Upper lobe of left lung (tissue), 6 donors: ENCODE results near the gene AHDC1. TPM values are rescaled to one million over a fixed set of nuclear protein-coding genes. Genes with fewer than 3 reads are reported as not detected.

ENCODE experiments used
- ATAC-seq, 2 donors: fragments of 200-7000 bp; cut with Tn5 transposase; one replicate each; pipeline ENCODE4 v1.9.1; 2022; ENCODE audit warnings: mild to moderate bottlenecking in 2 of 2, moderate library complexity in 2 of 2; ENCODE audit not compliant: low FRiP score in 2 of 2
- DNase-seq, 2 donors: peaks; one replicate each; pipeline ENCODE4 v3.0.0-alpha.2; 2019 to 2020
- H3K27ac ChIP-seq, 4 donors: fragments of 200-600 bp; sonication (generic); one replicate each; pipeline ENCODE4 v1.5.1; 2016 to 2019
- H3K27me3 ChIP-seq, 4 donors: fragments of 200-600 bp; sonication (generic); one replicate each; pipeline ENCODE4 v1.5.1; 2017 to 2019
- H3K36me3 ChIP-seq, 4 donors: fragments of 200-600 bp; sonication (generic); one replicate each; pipeline ENCODE4 v1.5.1; 2016 to 2019
- H3K4me1 ChIP-seq, 4 donors: fragments of 200-600 bp; sonication (generic); one replicate each; pipeline ENCODE4 v1.5.1; 2018 to 2019
- H3K4me3 ChIP-seq, 4 donors: fragments of 200-600 bp; sonication (generic); one replicate each; pipeline ENCODE4 v1.5.1; 2017 to 2019; ENCODE audit warnings: mild to moderate bottlenecking in 2 of 4, moderate library complexity in 1 of 4
- H3K9me3 ChIP-seq, 4 donors: fragments of 200-600 bp; sonication (generic); one replicate each; pipeline ENCODE4 v1.5.1; 2018 to 2019
- CTCF ChIP-seq, 6 experiments: fragments of 450-650 bp in 4 of 6; fragments of 200-600 bp in 2 of 6; sonication (generic) in 2 of 6; IDR thresholded peaks; one replicate each; pipeline ENCODE4 v1.5.1; 2016 to 2019; ENCODE audit warnings: antibody characterized with exemption in 6 of 6
- EP300 ChIP-seq, 4 donors: sonication (generic); formaldehyde crosslinking; IDR thresholded peaks; one replicate each; pipeline ENCODE4 v1.5.1; 2017; ENCODE audit warnings: antibody characterized with exemption in 4 of 4, control low read depth in 2 of 4
- POLR2A ChIP-seq, 4 donors: fragments of 450-650 bp; IDR thresholded peaks; one replicate each; pipeline ENCODE4 v1.5.1; 2016 to 2017; ENCODE audit warnings: antibody characterized with exemption in 4 of 4, mild to moderate bottlenecking in 2 of 4
- POLR2AphosphoS5 ChIP-seq, 2 donors: sonication (generic); formaldehyde crosslinking; IDR thresholded peaks; one replicate each; pipeline ENCODE4 v1.5.1; 2017; ENCODE audit warnings: antibody characterized with exemption in 2 of 2
- WGBS, 2 donors: methylation state at CpG; one replicate each; pipeline ENCODE4 v1.1.5; 2017 to 2018; 5-methylcytosine and 5-hydroxymethylcytosine counted together
- total RNA-seq, 6 donors: library from RNA; depleted of rRNA in 4 of 6; stranded (reverse); fragments of >200 nt in 4 of 6; gene quantifications; one replicate each; pipeline versions ENCODE4 v1.1.0 to v1.2.1, GENCODE V29; 2016 to 2021
- donor health status: DM: no; HTN: no; CAD: no; lungs with moderate emphysema.
- donor health status: DM: no; HTN: yes; CAD: no; lungs with severe emphysema.

The AHDC1 gene
- total RNA-seq, 6 donors from 2014 or later = 10.8 to 43.4 (median 26.2) TPM

DNA sequence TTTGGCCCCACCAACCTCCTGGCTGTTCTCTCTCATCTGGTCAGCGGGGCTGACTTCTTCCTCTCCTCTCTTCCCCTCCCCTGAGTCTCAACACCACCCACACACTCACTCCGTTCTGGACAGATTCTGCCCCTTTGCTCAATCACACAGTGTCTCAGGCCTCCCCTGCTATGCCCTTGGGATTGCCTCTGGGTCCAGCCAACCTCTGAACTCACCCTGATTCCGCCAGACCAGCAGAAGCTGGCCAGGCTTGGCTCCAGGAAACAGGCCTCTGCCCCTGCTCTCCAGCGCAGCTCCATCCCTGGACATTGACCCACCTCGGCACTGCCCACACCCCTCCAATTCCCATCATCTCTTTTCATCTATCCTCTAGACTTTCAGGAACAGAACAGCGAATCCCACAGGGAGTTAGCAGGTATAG is 22.1 kb downstream of the AHDC1 start:
- H3K36me3 ChIP-seq = no peaks in the 10 kb centered on the region
- WGBS, 2 donors = 74 to 80% methylated on average over 6 of the region's 6 CpGs
- H3K27ac ChIP-seq = peak overlapping the region in 3 of 4 donors; percentile 45 to 68 (median 49)
- ATAC-seq (peak in 1 of 2 donors; percentile 56), DNase-seq (no peak)
- H3K9me3 ChIP-seq = no peaks in the 10 kb centered on the region
- peaks cover 11 to 17% (median 13%) of the 10 kb centered on the region in 4 donors for H3K4me1 ChIP-seq
- no peaks in the 10 kb centered on the region for H3K27me3 ChIP-seq
- no peak for TF ChIP-seq CTCF (IDR thresholded peaks at IDR 0.05)
- peak in 1 of 2 donors; percentile 27 for TF ChIP-seq POLR2AphosphoS5 (IDR thresholded peaks at IDR 0.05)
- no peak overlapping the region for H3K4me3 ChIP-seq

DNA sequence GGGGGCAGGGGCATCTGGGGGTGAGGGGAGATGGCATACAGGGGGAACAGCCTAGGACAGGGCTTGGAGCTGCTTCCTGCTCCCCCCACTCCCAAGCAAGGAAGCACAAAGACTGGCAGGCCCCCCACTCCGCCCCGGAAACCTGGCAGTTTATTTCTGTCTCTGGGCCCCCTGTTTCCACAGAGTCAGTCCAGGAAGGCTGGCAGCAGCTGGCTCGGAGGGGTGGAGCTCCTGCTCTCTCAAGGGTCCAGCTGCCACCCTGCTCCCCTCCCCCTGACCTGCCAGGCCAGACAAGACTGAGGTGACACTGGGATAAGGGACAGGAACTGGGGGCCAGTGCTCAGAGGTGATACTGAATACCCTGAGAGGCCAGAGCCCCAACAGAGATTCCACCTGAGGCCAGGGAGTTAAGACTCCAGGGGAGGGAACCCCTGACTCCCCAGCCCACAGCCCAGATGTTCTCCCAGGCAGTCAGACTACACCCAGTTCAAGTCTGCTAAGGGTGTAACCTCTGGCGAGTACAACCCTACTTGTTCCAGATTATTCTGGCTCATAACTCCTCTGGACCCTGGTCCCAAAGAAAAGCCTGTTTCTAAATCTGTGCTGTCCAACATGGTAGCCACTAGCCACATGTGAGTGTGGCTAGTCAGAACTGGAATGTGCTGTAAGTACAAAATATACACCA is 26.3 kb downstream of the AHDC1 start:
- H3K27me3 ChIP-seq = no peaks in the 10 kb centered on the region
- no peaks in the 10 kb centered on the region for H3K36me3 ChIP-seq
- no peak overlapping the region for H3K4me3 ChIP-seq
- ATAC-seq (peak in 1 of 2 donors; percentile 25), DNase-seq (no peak)
- peaks cover 44 to 56% (median 50%) of the 10 kb centered on the region in 4 donors for H3K4me1 ChIP-seq
- no peaks in the 10 kb centered on the region for H3K9me3 ChIP-seq
- 25 to 30% methylated on average over 2 to 4 of the region's 4 CpGs for WGBS, 2 donors
- TF ChIP-seq CTCF (IDR thresholded peaks at IDR 0.05) = no peak
- TF ChIP-seq POLR2AphosphoS5 (IDR thresholded peaks at IDR 0.05) = peak in 1 of 2 donors; percentile 25
- H3K27ac ChIP-seq = peak overlapping the region; percentile 45 to 92 (median 83)

DNA sequence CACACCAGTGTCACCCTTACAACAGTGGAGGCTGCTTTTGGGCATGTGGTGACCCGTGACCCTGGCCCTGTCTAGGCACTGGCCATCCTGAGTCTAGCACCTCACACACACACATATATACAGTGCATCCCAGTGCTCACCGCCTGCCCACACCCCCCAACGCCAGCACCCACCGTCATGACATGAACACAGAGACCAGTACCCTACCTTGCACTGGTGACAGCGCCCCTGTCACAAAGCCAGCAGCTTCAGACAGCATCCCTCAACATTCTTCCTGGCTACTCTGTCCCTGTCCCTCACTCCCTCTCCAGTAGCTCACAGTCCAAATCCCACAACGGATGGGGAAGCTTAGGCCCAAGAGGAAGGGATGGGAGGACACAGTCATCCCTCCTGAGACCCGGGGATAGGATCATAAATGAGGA is 27.1 kb downstream of the AHDC1 start:
- H3K36me3 ChIP-seq = no peaks in the 10 kb centered on the region
- no peaks in the 10 kb centered on the region for H3K27me3 ChIP-seq
- H3K27ac ChIP-seq = peak overlapping the region; percentile 87 to 92 (median 90)
- 44 to 66% methylated on average over 6 to 7 of the region's 7 CpGs for WGBS, 2 donors
- no peak overlapping the region for H3K4me3 ChIP-seq
- no peak for ATAC-seq
- TF ChIP-seq POLR2A (IDR thresholded peaks at IDR 0.05) (no peak), POLR2AphosphoS5 (IDR thresholded peaks at IDR 0.05) (no peak), CTCF (IDR thresholded peaks at IDR 0.05) (no peak), EP300 (IDR thresholded peaks at IDR 0.05) (no peak)
- H3K4me1 ChIP-seq = peaks cover 48 to 65% (median 56%) of the 10 kb centered on the region in 4 donors
- no peaks in the 10 kb centered on the region for H3K9me3 ChIP-seq
- no peak for DNase-seq

GRCh38 chr1:27575840-27576331 is 28.1 kb downstream of the AHDC1 start:
- ATAC-seq = peak; percentile 64 to 65
- no peaks in the 10 kb centered on the region for H3K36me3 ChIP-seq
- 8 to 11% methylated on average over 12 to 13 of the region's 44 CpGs for WGBS, 2 donors
- peak overlapping the region; percentile 87 to 92 (median 90) for H3K27ac ChIP-seq
- TF ChIP-seq POLR2AphosphoS5 (IDR thresholded peaks at IDR 0.05) (no peak), CTCF (IDR thresholded peaks at IDR 0.05) (peak in 1 of 6 experiments; percentile 17)
- H3K4me3 ChIP-seq = peak overlapping the region; percentile 7 to 61 (median 48)
- no peaks in the 10 kb centered on the region for H3K9me3 ChIP-seq
- peak; percentile 87 to 92 for DNase-seq
- H3K27me3 ChIP-seq = no peaks in the 10 kb centered on the region
- H3K4me1 ChIP-seq = peaks cover 58 to 74% (median 65%) of the 10 kb centered on the region in 4 donors
